ENCODE data around the gene AHCTF1.

Gene AHCTF1, protein sequence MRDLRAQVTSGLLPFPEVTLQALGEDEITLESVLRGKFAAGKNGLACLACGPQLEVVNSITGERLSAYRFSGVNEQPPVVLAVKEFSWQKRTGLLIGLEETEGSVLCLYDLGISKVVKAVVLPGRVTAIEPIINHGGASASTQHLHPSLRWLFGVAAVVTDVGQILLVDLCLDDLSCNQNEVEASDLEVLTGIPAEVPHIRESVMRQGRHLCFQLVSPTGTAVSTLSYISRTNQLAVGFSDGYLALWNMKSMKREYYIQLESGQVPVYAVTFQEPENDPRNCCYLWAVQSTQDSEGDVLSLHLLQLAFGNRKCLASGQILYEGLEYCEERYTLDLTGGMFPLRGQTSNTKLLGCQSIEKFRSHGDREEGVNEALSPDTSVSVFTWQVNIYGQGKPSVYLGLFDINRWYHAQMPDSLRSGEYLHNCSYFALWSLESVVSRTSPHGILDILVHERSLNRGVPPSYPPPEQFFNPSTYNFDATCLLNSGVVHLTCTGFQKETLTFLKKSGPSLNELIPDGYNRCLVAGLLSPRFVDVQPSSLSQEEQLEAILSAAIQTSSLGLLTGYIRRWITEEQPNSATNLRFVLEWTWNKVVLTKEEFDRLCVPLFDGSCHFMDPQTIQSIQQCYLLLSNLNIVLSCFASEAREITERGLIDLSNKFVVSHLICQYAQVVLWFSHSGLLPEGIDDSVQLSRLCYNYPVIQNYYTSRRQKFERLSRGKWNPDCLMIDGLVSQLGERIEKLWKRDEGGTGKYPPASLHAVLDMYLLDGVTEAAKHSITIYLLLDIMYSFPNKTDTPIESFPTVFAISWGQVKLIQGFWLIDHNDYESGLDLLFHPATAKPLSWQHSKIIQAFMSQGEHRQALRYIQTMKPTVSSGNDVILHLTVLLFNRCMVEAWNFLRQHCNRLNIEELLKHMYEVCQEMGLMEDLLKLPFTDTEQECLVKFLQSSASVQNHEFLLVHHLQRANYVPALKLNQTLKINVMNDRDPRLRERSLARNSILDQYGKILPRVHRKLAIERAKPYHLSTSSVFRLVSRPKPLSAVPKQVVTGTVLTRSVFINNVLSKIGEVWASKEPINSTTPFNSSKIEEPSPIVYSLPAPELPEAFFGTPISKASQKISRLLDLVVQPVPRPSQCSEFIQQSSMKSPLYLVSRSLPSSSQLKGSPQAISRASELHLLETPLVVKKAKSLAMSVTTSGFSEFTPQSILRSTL (N-terminal part only)

GRCh38 chr1:246931549-246932365 is at the start of gene AHCTF1:
Gene AHCTF1 (minus strand): TSS chr1:246931948. CDS start chr1:246918370, 13,578 bp downstream.
- peak; percentile 90 for DNase-seq

GRCh38 chr1:246978785-246979184 is 47.0 kb upstream of the AHCTF1 start:
- DNase-seq = no peak

- no peak for DNase-seq
These were observed 46.5 kb upstream of the AHCTF1 start for GRCh38 chr1:246978281-246978680.

DNA sequence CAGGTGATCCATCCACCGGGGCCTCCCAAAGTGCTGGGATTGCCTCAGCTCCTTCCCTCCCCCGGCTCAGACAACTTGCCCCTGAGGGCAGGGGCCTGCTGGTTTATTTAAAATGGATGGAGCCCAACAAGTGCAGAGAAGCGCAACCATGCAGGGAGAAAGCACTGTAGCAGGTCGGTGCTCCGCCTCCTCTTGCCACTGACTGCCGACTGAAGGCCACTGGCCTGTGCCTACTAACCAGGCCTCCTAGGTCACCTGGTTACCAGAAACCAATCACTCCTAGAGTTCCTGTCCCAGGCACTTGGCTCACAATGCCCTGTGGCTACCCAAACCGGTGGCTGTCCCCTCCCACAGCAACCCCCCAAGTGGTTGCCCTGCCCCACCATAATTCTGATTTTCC is 40.2 kb upstream of the AHCTF1 start:
- DNase-seq = no peak

GRCh38 chr1:246971090-246971721 is 39.5 kb upstream of the AHCTF1 start:
- DNase-seq = peak; percentile 43

DNA sequence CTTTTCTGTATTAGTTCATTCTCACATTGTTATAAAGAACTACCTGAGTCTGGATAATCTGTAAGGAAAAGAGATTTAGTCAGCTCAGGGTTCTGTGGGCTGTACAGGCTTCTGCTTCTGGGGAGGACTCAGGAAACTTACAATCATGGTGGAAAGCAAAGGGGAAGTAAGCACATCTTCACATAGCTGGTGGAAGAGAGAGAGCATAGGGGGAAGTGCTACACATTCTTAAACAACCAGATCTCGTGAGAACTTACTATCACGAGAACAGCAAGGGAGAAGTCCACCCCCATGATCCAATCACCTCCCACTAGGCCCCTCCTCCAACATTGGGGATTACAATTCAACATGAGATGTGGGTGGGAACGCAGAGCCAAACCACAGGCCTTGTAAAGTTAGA is 37.9 kb upstream of the AHCTF1 start:
- no peak for DNase-seq

DNA sequence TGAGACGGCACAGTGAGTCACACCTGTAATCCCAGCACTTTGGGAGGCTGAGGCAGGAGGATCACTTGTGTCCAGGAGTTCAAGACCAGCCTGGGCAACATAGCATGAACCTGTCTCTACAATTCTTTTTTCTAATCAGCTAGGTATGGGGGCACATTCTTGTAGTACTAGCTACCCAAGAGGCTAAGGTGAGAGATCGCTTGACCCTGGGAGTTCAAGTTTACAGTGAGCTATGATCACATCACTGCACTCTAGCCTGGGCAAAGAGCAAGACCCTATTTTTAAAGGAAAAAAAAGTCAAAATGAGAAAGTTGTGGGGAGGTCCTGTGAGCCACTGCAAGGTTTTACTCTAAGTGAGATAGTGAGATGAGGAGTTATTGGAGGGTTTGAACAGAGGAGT is 34.8 kb upstream of the AHCTF1 start:
- DNase-seq = no peak

DNA sequence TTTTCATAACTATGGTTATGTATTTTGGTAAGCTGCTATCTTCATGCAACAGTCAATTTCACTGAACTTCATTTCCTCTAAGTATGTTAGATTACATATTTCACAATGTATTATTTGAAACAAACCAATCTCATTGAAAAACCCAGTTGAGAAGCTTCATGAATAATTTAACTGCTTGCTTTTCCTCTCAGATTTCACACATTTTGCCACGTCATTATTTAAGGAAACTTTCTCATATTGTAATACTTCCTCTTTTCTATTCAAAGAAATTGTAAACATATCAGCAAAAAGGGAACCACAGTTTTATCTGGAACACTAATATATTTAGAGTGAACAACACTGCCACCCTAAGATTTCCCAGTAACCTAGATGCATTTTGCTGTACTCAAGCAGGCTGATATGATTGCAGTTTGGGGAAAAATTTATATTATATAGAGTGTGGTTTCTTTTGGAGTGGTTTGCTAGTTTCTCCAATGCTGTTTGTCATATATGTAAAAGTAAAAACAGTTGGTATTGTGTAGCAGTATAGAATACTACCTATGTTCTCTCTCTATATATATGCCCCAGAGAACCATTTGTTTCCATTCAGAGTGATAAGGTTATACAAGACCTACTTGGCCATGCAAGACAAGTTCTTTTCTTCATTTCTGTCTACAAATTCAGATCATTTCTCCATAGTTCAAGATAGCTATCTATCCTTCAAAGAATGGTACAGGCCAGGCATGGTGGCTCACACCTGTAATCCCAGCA is 28.4 kb upstream of the AHCTF1 start:
- no peak for DNase-seq

GRCh38 chr1:246954126-246954525 is 22.4 kb upstream of the AHCTF1 start:
- no peak for DNase-seq

DNA sequence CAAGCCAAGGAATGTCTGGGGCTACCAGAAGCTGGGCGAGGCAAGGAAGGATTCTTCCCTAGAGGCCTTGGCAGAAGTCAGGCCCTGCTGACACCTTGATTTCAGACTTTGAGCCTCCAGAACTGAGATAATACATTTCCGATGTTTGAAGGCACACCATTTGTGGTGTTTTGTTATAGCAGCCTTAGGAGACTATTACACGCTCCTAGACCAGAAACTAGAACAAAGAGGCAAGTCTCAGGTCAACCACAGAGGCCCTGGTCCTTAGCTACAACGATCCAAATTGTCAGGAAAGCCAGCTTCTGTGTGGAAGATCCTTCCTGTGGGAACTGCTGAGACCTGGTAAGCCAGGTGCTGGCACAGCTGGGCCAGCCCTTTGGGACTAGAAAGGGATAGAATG is 19.7 kb upstream of the AHCTF1 start:
- DNase-seq = no peak

DNA sequence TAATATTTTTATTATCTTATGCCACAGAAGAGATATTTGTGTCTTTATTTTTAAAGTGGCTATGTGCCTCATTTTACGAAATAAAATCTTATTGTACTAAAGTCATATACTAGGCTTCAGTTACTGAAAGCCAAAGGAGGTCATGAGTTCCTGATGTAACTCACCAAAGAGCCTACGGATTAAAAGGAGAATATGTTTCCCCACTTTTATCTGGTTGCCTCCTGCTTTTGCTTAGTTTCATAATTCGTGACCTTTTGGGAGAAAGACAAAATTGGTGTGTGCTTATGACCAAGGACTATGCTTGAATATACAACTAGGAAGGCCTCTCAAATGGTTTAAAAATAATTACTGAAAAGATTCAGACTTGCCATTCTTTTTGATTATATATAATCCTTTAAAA is 18.2 kb upstream of the AHCTF1 start:
- DNase-seq = no peak

DNA sequence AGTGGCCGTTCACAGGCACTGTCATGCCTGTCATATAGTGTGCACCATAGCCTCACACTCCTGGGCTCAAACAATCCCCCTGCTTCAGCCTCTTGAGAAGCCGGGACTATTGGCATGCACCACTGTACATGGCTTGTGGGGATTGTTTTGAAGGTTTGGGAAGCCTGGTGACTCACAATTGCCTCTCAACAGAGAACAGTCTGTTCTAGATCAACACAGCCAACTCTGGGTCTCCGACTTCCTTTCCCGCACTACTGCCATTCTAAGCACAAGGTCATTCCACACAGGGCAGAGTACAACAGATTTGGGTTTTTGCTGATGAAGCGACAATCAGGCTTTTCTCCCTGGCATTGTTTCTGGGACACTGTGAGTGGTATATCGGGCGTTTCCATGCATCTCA is 15.5 kb upstream of the AHCTF1 start:
- no peak for DNase-seq

- DNase-seq = no peak
These were observed 14.6 kb upstream of the AHCTF1 start for GRCh38 chr1:246946366-246946765.

- no peak for DNase-seq
These were observed 3.0 kb upstream of the AHCTF1 start for GRCh38 chr1:246934765-246935164.

DNA sequence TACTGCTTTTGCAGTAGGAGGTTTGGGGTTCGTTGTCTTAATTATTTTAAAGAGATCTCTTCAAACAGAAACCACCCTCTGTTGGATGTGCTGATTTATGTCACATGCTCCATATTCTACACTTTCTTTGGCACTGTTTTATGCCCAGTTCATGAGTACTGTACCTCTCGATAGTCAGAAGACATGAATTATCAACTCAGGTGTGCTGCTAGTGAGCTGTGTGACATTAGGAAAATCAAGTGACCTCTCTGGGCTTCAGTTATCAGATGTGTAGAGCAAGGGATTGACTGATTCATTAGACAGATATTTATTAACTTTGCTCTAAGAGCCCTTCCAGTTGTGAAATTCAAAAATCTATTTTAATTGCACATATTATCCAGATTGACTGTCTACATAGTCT is 2.1 kb upstream of the AHCTF1 start:
- DNase-seq = no peak

DNA sequence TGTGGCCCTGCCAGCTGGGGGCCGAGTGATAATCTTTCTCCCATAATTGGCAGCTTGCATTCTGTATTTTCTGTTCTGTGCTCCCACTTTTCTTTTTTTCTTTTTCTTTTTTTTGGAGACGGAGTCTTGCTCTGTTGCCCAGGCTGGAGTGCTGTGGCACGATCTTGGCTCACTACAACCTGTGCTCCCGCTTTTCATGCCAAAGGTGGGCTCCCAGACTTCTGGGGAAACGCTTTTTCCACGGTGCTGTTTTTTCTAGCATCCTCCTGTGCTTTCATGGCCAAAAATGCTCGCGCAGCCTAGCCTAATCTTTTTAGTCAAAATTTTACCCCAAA is 585 bp upstream of the AHCTF1 start:
- DNase-seq = no peak

DNA sequence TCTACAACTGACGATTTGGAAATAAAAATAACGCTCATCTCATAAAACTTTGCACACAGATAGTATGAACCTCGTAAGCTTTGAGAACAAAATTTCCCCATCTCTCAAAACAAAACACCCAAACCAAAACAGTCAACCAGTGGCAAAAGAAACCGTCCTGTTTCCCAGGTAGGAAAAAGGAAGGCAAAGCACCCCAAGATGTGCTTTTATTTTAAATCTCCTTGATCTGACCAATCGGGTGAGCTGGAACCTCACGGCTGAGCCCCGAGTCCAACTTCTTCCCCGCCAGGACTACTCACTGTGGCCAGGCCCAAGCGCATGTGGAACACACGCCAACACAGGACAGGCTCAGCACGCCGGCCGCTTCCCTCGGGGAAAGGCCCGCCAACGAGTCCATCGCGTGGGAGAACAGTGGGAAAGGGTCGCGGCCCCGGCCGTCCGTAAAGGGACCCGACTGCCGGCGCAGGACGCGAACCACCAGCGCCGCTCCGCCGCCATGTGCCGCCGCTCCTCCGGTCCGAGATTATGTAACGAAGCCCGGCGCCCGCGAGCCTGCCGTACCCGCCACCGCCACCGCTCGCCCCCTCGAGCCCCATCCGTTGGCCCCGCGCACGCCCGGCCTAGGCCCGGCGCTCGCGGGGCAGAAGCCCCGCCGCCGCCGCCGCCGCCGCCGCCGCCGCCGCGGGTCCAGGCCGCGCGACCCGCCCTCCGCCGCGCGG is 759 bp downstream of the AHCTF1 start:
- DNase-seq = no peak

DNA sequence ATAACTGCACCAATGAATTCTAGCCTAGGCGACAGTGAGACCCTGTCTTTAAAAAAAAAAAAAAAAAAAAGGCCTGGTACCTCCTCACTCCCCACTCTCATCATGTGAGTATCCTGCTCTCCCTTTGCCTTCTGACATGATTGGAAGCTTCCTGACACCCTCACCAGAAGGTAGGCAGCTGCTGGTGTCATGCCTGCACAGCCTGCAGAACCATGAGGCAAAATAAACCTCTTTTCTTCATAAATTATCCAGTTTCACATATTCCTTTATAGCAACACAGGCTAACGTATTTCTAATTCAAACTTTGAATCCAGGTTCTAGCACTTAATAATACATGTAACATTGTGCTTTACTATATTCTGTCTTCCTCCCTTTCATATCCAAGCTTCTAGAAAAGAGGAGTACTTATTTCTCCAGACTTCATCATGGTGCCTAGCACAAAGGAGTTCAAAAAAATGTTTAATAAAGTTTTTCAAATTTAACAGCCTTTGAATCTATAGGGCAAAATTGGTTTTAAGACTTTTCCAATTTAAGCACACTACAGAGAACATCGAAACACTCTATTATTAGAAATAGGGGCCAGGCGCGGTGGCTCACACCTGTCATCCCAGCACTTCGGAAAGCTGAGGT is 5.6 kb downstream of the AHCTF1 start:
- no peak for DNase-seq

DNA sequence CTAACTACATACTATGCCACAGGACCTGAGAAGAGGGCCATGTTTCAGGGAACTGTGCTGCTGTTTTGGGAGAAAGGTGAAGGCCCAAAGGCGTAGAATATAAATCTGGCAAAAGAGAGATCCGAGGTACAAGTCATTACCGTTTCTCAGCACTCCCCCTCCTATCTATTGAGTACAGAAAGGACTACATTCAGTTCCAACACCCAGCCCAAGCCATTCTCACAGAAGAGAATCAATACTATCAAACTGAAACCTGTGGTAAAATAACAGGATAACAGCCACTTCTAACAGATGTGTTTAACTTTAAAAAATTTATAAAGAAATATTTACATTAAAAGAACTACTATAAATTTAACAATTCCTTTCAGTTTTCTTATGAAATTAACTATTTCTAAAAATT is 7.8 kb downstream of the AHCTF1 start:
- no peak for DNase-seq

DNA sequence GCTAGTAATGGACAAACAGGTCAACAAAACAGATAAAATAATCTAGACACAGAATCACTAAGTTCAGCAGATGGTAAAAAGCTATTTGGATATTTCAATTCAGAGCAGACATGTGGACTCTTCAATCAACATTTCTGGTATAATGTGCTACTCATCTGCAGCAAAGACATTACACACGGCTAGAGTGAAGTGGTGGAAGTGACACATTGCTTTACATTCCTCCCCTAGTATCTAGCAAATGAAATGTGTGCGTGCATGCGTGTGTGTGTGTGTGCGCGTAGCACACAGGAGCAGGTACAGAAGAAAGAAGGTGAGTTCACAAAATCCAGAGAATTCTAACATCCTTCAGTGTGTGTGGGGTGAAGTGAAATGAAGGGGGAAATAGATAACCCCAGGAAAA is 8.3 kb downstream of the AHCTF1 start:
- DNase-seq = no peak
